ENCODE measurements around the gene C13orf46.

The C13orf46 gene

GRCh38 chr13:113938716-113939115, 35.2 kb downstream of the C13orf46 start:
- in situ Hi-C loops (cut with HindIII; ENCODE audit: low sequenced_read_pairs): no loop called here
- TF ChIP-seq CTCF (IDR thresholded peaks at IDR 0.05; ENCODE audit: low read depth, low read length, missing control alignments): no peak
- DNase-seq (ENCODE audit: low read depth): no peak
- no peak overlapping the region for H3K4me3 ChIP-seq (ENCODE audit: low read depth, low read length)

- in situ Hi-C loops (cut with HindIII; ENCODE audit: low sequenced_read_pairs): no loop called here
- DNase-seq (ENCODE audit: low read depth): no peak
- TF ChIP-seq CTCF (IDR thresholded peaks at IDR 0.05; ENCODE audit: low read depth, low read length, missing control alignments): no peak
- H3K4me3 ChIP-seq (ENCODE audit: low read depth, low read length): no peak overlapping the region
Measured at GRCh38 chr13:113938246-113938645, 35.6 kb downstream of the C13orf46 start.

GRCh38 chr13:113937527-113938180, 36.2 kb downstream of the C13orf46 start:
- no peak for TF ChIP-seq CTCF (IDR thresholded peaks at IDR 0.05; ENCODE audit: low read depth, low read length, missing control alignments)
- H3K4me3 ChIP-seq (ENCODE audit: low read depth, low read length): no peak overlapping the region
- no peak for DNase-seq (ENCODE audit: low read depth)
- in situ Hi-C loops (cut with HindIII; ENCODE audit: low sequenced_read_pairs): no loop called here

GRCh38 chr13:113937073-113937472, 36.8 kb downstream of the C13orf46 start:
- no peak for TF ChIP-seq CTCF (IDR thresholded peaks at IDR 0.05; ENCODE audit: low read depth, low read length, missing control alignments)
- in situ Hi-C loops (cut with HindIII; ENCODE audit: low sequenced_read_pairs): no loop called here
- DNase-seq (ENCODE audit: low read depth): no peak
- no peak overlapping the region for H3K4me3 ChIP-seq (ENCODE audit: low read depth, low read length)

- H3K4me3 ChIP-seq (ENCODE audit: low read depth, low read length): no peak overlapping the region
- DNase-seq (ENCODE audit: low read depth): no peak
- in situ Hi-C loops (cut with HindIII; ENCODE audit: low sequenced_read_pairs): no loop called here
- TF ChIP-seq CTCF (IDR thresholded peaks at IDR 0.05; ENCODE audit: low read depth, low read length, missing control alignments): no peak
Measured at GRCh38 chr13:113936166-113936965, 37.5 kb downstream of the C13orf46 start.

- peak; percentile 11 for TF ChIP-seq CTCF (IDR thresholded peaks at IDR 0.05; ENCODE audit: low read depth, low read length, missing control alignments)
- no peak for DNase-seq (ENCODE audit: low read depth)
- H3K4me3 ChIP-seq (ENCODE audit: low read depth, low read length): no peak overlapping the region
- in situ Hi-C loops (cut with HindIII; ENCODE audit: low sequenced_read_pairs): no loop called here
Measured at GRCh38 chr13:113935001-113935844, 38.7 kb downstream of the C13orf46 start.
